Ascending aorta (tissue), 2 donors: Measurements from ENCODE around the gene ATP8A1. TPM values are rescaled to one million over a fixed set of nuclear protein-coding genes. Genes with fewer than 3 reads are reported as not detected.

Experiments
- DNase-seq, 2 donors: peaks; one replicate each; pipeline ENCODE4 v3.0.0-alpha.2; 2019; ENCODE audit warnings: low spot score in 2 of 2
- H3K27ac ChIP-seq, 2 donors: fragments of 200-600 bp; sonication (generic); one replicate each; pipeline ENCODE4 v1.5.1; 2016 to 2017; ENCODE audit warnings: mild to moderate bottlenecking in 1 of 2
- H3K27me3 ChIP-seq: fragments of 200-600 bp; sonication (generic); one replicate; pipeline ENCODE4 v1.5.1; 2017
- H3K36me3 ChIP-seq, 2 donors: fragments of 200-600 bp; sonication (generic); one replicate each; pipeline ENCODE4 v1.5.1; 2016
- H3K4me1 ChIP-seq, 2 donors: fragments of 200-600 bp; sonication (generic); one replicate each; pipeline ENCODE4 v1.5.1; 2016 to 2017; ENCODE audit warnings: mild to moderate bottlenecking in 1 of 2
- H3K4me3 ChIP-seq, 2 donors: fragments of 200-600 bp; sonication (generic); one replicate each; pipeline ENCODE4 v1.5.1; 2016 to 2017; ENCODE audit warnings: mild to moderate bottlenecking in 1 of 2
- H3K9me3 ChIP-seq, 2 donors: fragments of 200-600 bp; sonication (generic); one replicate each; pipeline ENCODE4 v1.5.1; 2016
- CTCF ChIP-seq, 3 experiments: fragments of 200-600 bp in 2 of 3; fragments of 450-650 bp in 1 of 3; sonication (generic) in 2 of 3; IDR thresholded peaks; one replicate each; pipeline ENCODE4 v1.5.1; 2016 to 2019; ENCODE audit warnings: antibody characterized with exemption in 3 of 3, mild to moderate bottlenecking in 1 of 3, moderate library complexity in 1 of 3
- intact Hi-C: fragments of 100-400 bp; cut with DNase I; formaldehyde crosslinking; loops from one replicate; pipeline ENCODE4 v1.15.1; 2023
- total RNA-seq: library from RNA; depleted of rRNA; stranded (reverse); fragments of >200 nt; gene quantifications from one replicate; pipeline ENCODE4 v1.1.0, GENCODE V29; 2016

The ATP8A1 gene
- total RNA-seq, 1 donor from 2014 or later: 11.4 TPM

- H3K27ac ChIP-seq: no peak overlapping the region
- DNase-seq: no peak
- intact Hi-C loops: loop anchor here (2.0 kb wide), 1 partner anchor 15 kb away; the partner anchor contains the start of gene ATP8A1
These were observed 14.7 kb upstream of the ATP8A1 start for GRCh38 chr4:42671431-42672194.

GRCh38 chr4:42658261-42658660, 1.4 kb upstream of the ATP8A1 start:
- no peak for TF ChIP-seq CTCF (IDR thresholded peaks at IDR 0.05)
- no peaks in the 10 kb centered on the region for H3K27me3 ChIP-seq
- DNase-seq: no peak
- no peaks in the 10 kb centered on the region for H3K36me3 ChIP-seq
- peak overlapping the region in 1 of 2 donors; percentile 92 for H3K4me3 ChIP-seq
- intact Hi-C loops: no loop called here
- H3K9me3 ChIP-seq: no peaks in the 10 kb centered on the region
- H3K4me1 ChIP-seq: peaks cover 4 to 9% of the 10 kb centered on the region in 2 donors
- H3K27ac ChIP-seq: peak overlapping the region in 1 of 2 donors; percentile 91

More at GRCh38 chr4:42671431-42672194, 14.7 kb upstream of the ATP8A1 start:
- Histone ChIP-seq H3K9me3 (no peaks in the 10 kb centered on the region), H3K4me1 (peaks cover 0 to 3% of the 10 kb centered on the region in 2 donors), H3K36me3 (no peaks in the 10 kb centered on the region), H3K4me3 (no peak overlapping the region), H3K27me3 (no peaks in the 10 kb centered on the region)
- TF ChIP-seq CTCF (IDR thresholded peaks at IDR 0.05): no peak

GRCh38 chr4:42656679-42656943, 294 bp downstream of the ATP8A1 start:
- H3K4me1 ChIP-seq: peaks cover 4 to 9% of the 10 kb centered on the region in 2 donors
- intact Hi-C loops: loop anchor here (2.0 kb wide), 1 partner anchor 16 kb away; no protein-coding TSS in a partner anchor
- no peaks in the 10 kb centered on the region for H3K27me3 ChIP-seq
- H3K9me3 ChIP-seq: no peaks in the 10 kb centered on the region
- no peak for DNase-seq
- peak overlapping the region; percentile 92 to 95 for H3K4me3 ChIP-seq
- no peak for TF ChIP-seq CTCF (IDR thresholded peaks at IDR 0.05)
- peak overlapping the region; percentile 63 to 69 for H3K27ac ChIP-seq
- no peaks in the 10 kb centered on the region for H3K36me3 ChIP-seq

GRCh38 chr4:42655921-42656678, 805 bp downstream of the ATP8A1 start:
- H3K9me3 ChIP-seq: no peaks in the 10 kb centered on the region
- peak overlapping the region; percentile 63 to 69 for H3K27ac ChIP-seq
- H3K36me3 ChIP-seq: no peaks in the 10 kb centered on the region
- intact Hi-C loops: loop anchor here (2.0 kb wide), 1 partner anchor 17 kb away; no protein-coding TSS in a partner anchor
- TF ChIP-seq CTCF (IDR thresholded peaks at IDR 0.05): no peak
- H3K4me1 ChIP-seq: peaks cover 4 to 9% of the 10 kb centered on the region in 2 donors
- H3K27me3 ChIP-seq: no peaks in the 10 kb centered on the region
- peak overlapping the region; percentile 92 to 95 for H3K4me3 ChIP-seq
- DNase-seq: peak in 1 of 2 donors; percentile 69

- intact Hi-C loops: no loop called here
- Histone ChIP-seq H3K9me3 (no peaks in the 10 kb centered on the region), H3K4me3 (peak overlapping the region; percentile 92 to 95), H3K4me1 (peaks cover 4 to 9% of the 10 kb centered on the region in 2 donors), H3K36me3 (no peaks in the 10 kb centered on the region), H3K27me3 (no peaks in the 10 kb centered on the region), H3K27ac (peak overlapping the region; percentile 32 to 63)
- no peak for TF ChIP-seq CTCF (IDR thresholded peaks at IDR 0.05)
- no peak for DNase-seq
These were observed 1.7 kb downstream of the ATP8A1 start for GRCh38 chr4:42655269-42655637.
